DMS153 treated with DMSO at 0.1 percent for 48 hours (cell line): ENCODE data around the gene TSPEAR.

Experiments used
- DNase-seq: peaks from one replicate; lab custom pipeline; 2025; ENCODE audit not compliant: unreplicated experiment; lab: John Stamatoyannopoulos, UW

Gene TSPEAR

GRCh38 chr21:44741921-44742320 lies 30.5 kb upstream of the TSPEAR start:
- no peak for DNase-seq

- no peak for DNase-seq
Observed at GRCh38 chr21:44740742-44741141, 29.4 kb upstream of the TSPEAR start.

DNA sequence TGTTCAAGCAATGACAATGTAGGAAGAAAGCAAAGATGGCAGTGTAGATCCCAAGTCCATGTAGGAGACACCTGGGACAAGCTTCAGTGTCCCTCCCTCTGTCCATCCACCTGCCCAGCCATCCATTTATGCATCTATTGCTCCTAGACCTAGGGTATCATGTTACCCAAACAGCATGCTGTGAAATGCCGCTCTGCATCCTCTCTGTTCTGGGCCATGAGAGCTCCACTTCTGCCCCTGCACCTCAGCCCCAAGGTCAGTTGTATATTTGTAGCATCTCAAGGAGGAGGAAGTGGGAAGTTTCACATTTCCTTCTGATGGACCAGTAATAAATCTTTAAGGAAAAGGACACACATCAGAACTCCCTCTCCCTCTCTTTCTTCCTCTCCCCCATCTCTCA lies 27.9 kb upstream of the TSPEAR start:
- no peak for DNase-seq

GRCh38 chr21:44738621-44739020 lies 27.2 kb upstream of the TSPEAR start:
- DNase-seq = no peak

GRCh38 chr21:44737706-44738354 lies 26.5 kb upstream of the TSPEAR start:
- no peak for DNase-seq

DNA sequence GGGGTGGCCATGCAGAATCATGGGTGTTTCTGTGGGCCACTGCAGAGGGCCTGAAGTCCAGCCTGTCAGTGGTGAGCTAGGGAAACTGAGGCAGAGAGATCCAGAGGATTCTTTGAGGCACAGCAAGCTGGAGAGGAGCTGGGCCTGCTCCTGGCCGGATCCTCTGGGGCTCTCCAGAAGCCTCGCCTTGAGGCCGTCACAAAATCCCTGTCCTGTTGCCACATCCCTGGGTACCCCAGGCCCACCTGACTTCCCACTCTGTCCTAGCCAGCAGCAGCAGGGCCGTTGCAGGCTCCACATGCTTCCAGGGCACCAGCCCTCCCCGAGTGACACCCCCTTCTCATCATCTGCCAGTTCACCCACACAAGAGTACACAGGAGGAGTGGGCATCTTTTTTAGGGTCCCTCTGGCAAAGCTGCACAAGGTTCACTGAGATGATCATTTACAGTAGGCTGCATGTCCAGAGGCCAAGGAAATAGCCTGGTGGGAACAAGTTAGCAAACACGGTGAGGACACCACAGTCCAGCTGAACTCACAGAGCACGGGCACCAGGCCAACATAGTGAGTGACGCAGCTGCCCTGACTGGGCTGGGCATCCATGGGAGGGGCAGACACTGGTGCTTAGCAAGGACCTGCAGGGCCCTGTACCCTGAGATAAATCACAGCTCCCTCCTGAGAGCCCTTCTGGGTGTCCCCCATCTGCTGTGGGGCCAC lies 25.1 kb upstream of the TSPEAR start:
- peak; percentile 83 for DNase-seq

GRCh38 chr21:44735821-44736220 lies 24.4 kb upstream of the TSPEAR start:
- no peak for DNase-seq

DNA sequence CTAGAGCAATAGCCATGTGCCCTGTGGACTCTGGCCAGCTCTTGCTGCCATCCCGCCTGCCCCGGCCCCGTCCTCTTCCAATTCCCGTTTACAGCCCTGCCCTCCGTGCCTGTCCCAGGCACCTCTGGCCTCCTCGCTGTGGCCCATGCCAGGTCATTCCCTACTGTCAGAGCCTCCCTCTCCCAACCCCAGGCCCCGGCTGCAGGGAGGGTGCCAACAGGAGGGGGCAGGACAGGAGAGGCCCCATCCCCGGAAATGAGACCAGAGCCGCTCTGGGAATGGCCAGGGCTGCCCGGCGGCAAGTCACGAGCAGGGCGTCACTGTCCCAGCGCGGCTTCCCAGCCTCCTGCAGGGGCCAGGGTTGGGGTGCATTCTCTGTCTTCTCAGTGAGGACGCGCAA lies 23.5 kb upstream of the TSPEAR start:
- no peak for DNase-seq

DNA sequence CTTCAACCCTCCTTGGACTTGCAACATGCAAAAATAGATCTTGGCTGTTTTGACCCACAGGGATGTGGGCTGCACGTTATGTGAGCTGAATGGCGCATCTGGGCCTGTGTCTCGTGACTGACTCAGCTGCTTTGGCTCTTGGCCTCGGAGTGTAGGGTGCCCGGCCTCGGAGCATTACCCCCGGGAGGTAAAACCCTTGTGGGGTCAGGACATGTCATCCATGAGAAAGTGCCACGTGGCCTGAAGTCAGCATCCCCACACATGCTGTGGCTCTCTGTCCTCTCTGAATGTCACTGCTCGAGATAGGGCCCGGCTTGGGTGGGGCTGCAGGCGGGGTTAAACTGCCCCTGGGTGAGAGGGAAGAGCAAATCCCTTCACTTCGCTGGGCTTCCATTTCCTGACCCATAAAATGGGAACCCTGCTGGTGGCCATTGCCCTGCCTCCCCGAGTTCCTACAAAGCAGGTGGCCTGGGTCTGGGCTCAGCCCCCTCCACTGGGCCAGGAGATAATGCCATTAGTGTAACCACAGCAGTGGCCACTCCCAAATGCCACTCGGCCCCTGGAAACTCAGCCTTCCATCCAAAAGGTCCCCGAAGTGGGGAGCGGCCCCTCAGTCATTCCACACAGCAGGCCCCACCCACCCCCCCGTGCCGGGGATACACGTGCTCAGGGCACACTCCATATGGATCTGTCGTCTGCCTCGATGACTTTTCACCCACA lies 22.8 kb upstream of the TSPEAR start:
- DNase-seq = no peak

GRCh38 chr21:44732956-44733355 lies 21.6 kb upstream of the TSPEAR start:
- no peak for DNase-seq

DNA sequence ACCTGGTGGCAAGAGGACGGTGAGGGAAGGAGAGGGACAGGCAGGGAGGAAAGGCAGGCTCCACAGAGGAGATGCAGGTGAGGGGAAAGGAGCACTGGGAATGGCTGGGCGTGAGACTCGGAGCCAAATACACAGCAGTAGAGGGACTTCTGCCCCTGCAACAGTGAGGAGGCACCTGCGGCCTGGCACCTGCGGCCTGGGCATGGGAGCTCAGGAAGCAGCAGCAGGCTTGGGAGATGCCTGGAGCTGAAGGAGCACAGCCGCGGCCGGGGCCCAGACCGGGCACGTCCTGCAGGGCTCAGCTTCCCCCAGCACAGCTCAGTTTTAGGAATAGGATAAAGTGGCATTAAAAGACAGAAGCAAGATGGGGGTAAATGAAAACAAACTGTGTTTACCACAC lies 20.9 kb upstream of the TSPEAR start:
- no peak for DNase-seq

DNA sequence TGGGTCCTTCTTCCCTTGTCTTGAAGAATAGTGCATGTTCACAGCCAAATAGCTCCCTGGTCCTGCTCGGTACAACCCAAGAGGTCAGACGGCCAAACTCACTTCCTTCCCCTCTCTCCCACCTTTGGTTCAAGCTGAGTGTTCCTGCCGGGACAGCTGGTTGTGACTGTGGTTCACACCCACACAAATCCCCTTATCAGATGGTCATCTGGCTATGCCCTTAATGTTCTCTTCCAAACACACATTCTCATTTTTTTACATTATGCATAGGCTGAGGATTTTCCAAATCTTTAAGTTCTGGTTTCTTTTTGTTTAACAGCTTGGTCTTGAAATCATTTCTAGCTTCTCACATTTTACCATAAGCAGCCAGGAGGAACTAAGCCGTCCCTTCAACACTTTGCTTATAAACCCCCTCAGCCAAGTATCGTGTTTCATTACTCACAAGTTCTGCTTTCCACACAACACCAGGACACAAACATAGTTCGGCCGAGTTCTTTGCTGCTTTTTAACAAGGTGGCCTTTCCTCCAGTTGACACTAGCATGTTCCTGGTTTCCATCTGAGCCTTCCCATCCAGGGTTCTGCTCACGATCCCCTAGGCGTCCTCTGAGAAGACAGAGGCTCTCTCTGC lies 19.7 kb upstream of the TSPEAR start:
- DNase-seq = no peak

GRCh38 chr21:44730028-44730395 lies 18.6 kb upstream of the TSPEAR start:
- no peak for DNase-seq

- DNase-seq = no peak
Observed at GRCh38 chr21:44729336-44730027, 18.1 kb upstream of the TSPEAR start.

DNA sequence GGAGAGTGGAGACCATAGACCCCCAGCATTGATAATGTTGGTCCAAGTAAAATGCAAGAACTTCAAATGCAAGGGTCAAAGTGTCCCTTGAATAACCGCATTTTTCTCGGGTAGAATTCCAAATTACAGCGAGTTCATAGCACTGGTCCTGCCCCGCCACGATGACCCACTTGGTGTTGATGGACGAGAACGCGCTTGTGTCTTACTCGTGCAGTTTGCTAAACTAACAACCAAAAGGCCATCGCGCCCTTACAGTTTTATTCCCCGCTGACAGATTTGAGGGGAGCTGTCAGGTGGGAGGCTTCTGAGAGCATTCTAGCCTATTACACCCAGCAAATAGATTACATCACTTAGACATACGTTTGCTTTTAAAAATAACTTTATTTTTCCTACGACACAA lies 17.3 kb upstream of the TSPEAR start:
- no peak for DNase-seq

GRCh38 chr21:44727757-44728156 lies 16.4 kb upstream of the TSPEAR start:
- DNase-seq = no peak

GRCh38 chr21:44727321-44727720 lies 15.9 kb upstream of the TSPEAR start:
- no peak for DNase-seq

- DNase-seq = no peak
Observed at GRCh38 chr21:44726826-44727225, 15.5 kb upstream of the TSPEAR start.

GRCh38 chr21:44724926-44725325 lies 13.6 kb upstream of the TSPEAR start:
- DNase-seq = no peak

DNA sequence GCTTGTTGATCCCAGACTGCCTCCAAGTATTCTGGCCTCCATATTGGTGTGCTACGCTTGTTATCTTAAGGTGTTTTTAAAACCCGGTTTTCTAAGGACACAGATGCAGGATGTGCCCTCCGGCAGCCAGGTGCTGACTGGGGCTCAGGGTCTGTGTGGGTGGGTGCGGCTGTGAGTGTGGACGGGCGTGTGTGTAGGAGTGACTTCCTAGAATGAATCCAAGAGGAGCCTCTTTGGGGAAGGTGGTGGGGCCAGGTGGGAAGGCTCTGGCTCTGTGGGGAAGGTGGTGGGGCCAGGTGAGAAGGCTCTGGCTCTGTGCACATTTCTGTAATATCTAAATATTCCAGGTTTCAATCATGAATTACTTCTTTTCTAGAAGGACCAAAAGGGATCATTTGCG lies 12.8 kb upstream of the TSPEAR start:
- no peak for DNase-seq
